Body of pancreas (tissue), 4 donors: ENCODE results near the gene RASSF5. TPM values are rescaled to one million over a fixed set of nuclear protein-coding genes. Genes with fewer than 3 reads are reported as not detected.

Experiments
- ATAC-seq: fragments of 150-250 bp; one replicate; pipeline ENCODE4 v1.9.1; 2016
- DNase-seq, 4 donors: peaks; one replicate each; pipeline ENCODE4 v3.0.0-alpha.2; 2019
- H3K27ac ChIP-seq, 4 donors: fragments of 200-600 bp; sonication (generic); 1 replicate in 3 of 4; 2 replicates in 1 of 4; pipeline versions ENCODE4 v1.5.1 to v1.6.1; 2016 to 2019; ENCODE audit warnings: mild to moderate bottlenecking in 1 of 4, mixed read lengths in 1 of 4, moderate library complexity in 1 of 4
- H3K27me3 ChIP-seq, 2 donors: fragments of 200-600 bp; sonication (generic); one replicate each; pipeline ENCODE4 v1.6.0; 2016; ENCODE audit warnings: mild to moderate bottlenecking in 1 of 2
- H3K36me3 ChIP-seq, 2 donors: fragments of 200-600 bp; sonication (generic); replicated peaks in 1 of 2; 2 replicates each; pipeline ENCODE4 v1.5.1; 2016; ENCODE audit warnings: low read depth in 2 of 2; ENCODE audit not compliant: insufficient read depth in 1 of 2
- H3K4me1 ChIP-seq: fragments of 200-600 bp; sonication (generic); one replicate; pipeline ENCODE4 v1.6.0; 2016
- H3K4me3 ChIP-seq, 2 donors: fragments of 200-600 bp; sonication (generic); 1 replicate in 1 of 2; 2 replicates in 1 of 2; pipeline ENCODE4 v1.5.1; 2016 to 2019
- H3K9me3 ChIP-seq, 3 donors: fragments of 200-600 bp; sonication (generic); 1 replicate in 2 of 3; 2 replicates in 1 of 3; pipeline ENCODE4 v1.5.1; 2016
- CTCF ChIP-seq, 7 experiments: fragments of 450-650 bp in 4 of 7; fragments of 200-600 bp in 3 of 7; sonication (generic) in 3 of 7; IDR thresholded peaks; one replicate each; pipeline ENCODE4 v1.5.1; 2016 to 2019; ENCODE audit warnings: antibody characterized with exemption in 7 of 7
- POLR2A ChIP-seq, 3 donors: fragments of 450-650 bp; IDR thresholded peaks; one replicate each; pipeline ENCODE4 v1.6.1; 2016; ENCODE audit warnings: antibody characterized with exemption in 3 of 3, mild to moderate bottlenecking in 2 of 3
- WGBS, 2 donors: methylation state at CpG; one replicate each; pipeline ENCODE4 v1.1.5; 2017; 5-methylcytosine and 5-hydroxymethylcytosine counted together
- intact Hi-C: fragments of 100-400 bp; cut with DNase I; formaldehyde crosslinking; loops from one replicate; pipeline ENCODE4 v1.15.1; 2023
- total RNA-seq, 2 donors: library from RNA; depleted of rRNA; stranded (reverse); fragments of >200 nt; gene quantifications; one replicate each; pipeline ENCODE4 v1.1.0, GENCODE V29; 2016

RASSF5 gene
- total RNA-seq, 2 donors from 2014 or later, result 21.5 to 35.9 TPM

- Histone ChIP-seq H3K27ac (no peak overlapping the region), H3K9me3 (no peaks in the 10 kb centered on the region), H3K36me3 (peaks cover 8 to 32% of the 10 kb centered on the region in 2 donors), H3K27me3 (no peaks in the 10 kb centered on the region), H3K4me1 (no peaks in the 10 kb centered on the region), H3K4me3 (no peak overlapping the region)
- WGBS, 2 donors, result 73 to 94% methylated on average over 3 of the region's 3 CpGs
- ATAC-seq, result no peak
- TF ChIP-seq POLR2A (IDR thresholded peaks at IDR 0.05) (no peak), CTCF (IDR thresholded peaks at IDR 0.05) (no peak)
- intact Hi-C loops, result no loop called here
- no peak for DNase-seq
Measured at GRCh38 chr1:206600527-206600926, 93.2 kb downstream of the RASSF5 start.

- H3K4me3 ChIP-seq, result no peak overlapping the region
- peaks cover 8 to 15% of the 10 kb centered on the region in 2 donors for H3K36me3 ChIP-seq
- no peaks in the 10 kb centered on the region for H3K4me1 ChIP-seq
- ATAC-seq, result no peak
- H3K27ac ChIP-seq, result no peak overlapping the region
- no peaks in the 10 kb centered on the region for H3K9me3 ChIP-seq
- DNase-seq, result no peak
- 80 to 85% methylated on average over 5 of the region's 5 CpGs for WGBS, 2 donors
- intact Hi-C loops, result no loop called here
- H3K27me3 ChIP-seq, result no peaks in the 10 kb centered on the region
- no peak for TF ChIP-seq CTCF (IDR thresholded peaks at IDR 0.05)
- TF ChIP-seq POLR2A (IDR thresholded peaks at IDR 0.05), result no peak
Measured at GRCh38 chr1:206604861-206605260, 97.5 kb downstream of the RASSF5 start.

DNA sequence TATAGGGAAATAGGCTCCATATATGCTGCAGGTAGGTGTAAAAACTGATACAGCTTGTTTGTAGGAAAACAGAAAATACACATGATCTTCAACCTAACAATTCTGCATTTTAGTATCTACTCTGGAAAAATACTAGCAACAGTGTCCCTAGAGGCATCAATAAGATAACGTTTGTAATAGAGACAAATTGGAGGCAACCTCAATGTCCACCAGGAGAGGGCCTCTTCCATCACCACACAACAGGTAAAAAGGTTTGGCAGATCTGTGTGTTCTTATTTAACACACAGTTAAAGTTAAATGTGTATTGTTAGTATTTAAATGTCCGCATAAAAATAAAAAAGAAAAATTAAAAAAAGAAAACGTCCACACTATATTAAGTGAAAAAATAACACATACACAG, 99.5 kb downstream of the RASSF5 start:
- Histone ChIP-seq H3K27ac (no peak overlapping the region), H3K4me1 (peaks cover 12% of the 10 kb centered on the region), H3K4me3 (no peak overlapping the region), H3K36me3 (peaks cover 8 to 13% of the 10 kb centered on the region in 2 donors), H3K9me3 (no peaks in the 10 kb centered on the region), H3K27me3 (no peaks in the 10 kb centered on the region)
- TF ChIP-seq POLR2A (IDR thresholded peaks at IDR 0.05), result no peak
- peak in 4 of 7 experiments; percentile 15 to 41 (median 34) for TF ChIP-seq CTCF (IDR thresholded peaks at IDR 0.05)
- no peak for ATAC-seq
- no peak for DNase-seq
- intact Hi-C loops, result no loop called here
- 46 to 52% methylated on average over 3 of the region's 3 CpGs for WGBS, 2 donors

DNA sequence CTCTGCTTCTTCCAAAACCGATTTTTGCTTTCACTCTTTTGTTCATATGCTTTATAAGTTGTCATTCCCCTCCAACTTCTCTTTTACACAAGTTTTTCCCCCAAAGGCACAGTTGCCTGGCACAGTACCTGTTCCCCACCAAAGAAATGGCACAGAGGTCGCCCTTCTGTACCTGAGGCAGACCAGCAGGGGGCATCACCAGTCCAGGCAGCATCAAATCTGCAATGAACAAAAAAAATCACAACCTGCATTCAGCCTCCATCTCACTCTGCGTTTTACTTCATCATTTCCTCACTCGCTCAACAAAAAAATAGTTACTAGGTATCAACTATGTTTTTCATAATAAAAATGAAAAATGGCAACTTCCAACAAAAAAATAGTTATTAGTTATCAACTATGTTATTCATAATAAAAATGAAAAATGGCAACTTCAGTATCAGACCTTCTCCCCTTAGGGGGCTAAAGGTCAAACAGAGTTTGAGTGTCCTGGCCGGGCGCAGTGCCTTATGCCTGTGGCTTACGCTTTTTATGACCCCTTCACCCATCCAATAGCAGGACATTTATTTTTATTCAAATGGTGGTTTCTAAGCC, 100.9 kb downstream of the RASSF5 start:
- Histone ChIP-seq H3K27ac (no peak overlapping the region), H3K4me1 (peaks cover 12% of the 10 kb centered on the region), H3K36me3 (peaks cover 0 to 8% of the 10 kb centered on the region in 2 donors), H3K4me3 (no peak overlapping the region), H3K9me3 (no peaks in the 10 kb centered on the region), H3K27me3 (no peaks in the 10 kb centered on the region)
- ATAC-seq, result no peak
- peak; percentile 42 to 57 (median 46) for DNase-seq
- intact Hi-C loops, result no loop called here
- TF ChIP-seq POLR2A (IDR thresholded peaks at IDR 0.05) (no peak), CTCF (IDR thresholded peaks at IDR 0.05) (peak in 6 of 7 experiments; percentile 40 to 69 (median 58))
- WGBS, 2 donors, result 65 to 66% methylated on average over 7 of the region's 7 CpGs
